Pulmonary artery endothelial cell (primary cell): ENCODE results near the gene HBQ1. TPM values are rescaled to one million over a fixed set of nuclear protein-coding genes. Genes with fewer than 3 reads are reported as not detected.
"Not testable (repeated sequence)": the region's sequence is repeated elsewhere in the genome, so short reads cannot be mapped to it uniquely, and the experiment has no call there.

Experiments
- DNase-seq: peaks from one replicate; pipeline ENCODE4 v3.0.0-alpha.2; 2011; ENCODE audit warnings: low read depth, low spot score
- total RNA-seq: library from RNA; depleted of rRNA; stranded (reverse); fragments of >200 nt; gene quantifications from 2 replicates; pipeline ENCODE4 v1.2.3, GENCODE V29; 2014

The HBQ1 gene
- total RNA-seq, 1 donor from 2014 or later, result 1.5 TPM

GRCh38 chr16:160691-161190 lies 19.5 kb upstream of the HBQ1 start:
- no peak for DNase-seq

DNA sequence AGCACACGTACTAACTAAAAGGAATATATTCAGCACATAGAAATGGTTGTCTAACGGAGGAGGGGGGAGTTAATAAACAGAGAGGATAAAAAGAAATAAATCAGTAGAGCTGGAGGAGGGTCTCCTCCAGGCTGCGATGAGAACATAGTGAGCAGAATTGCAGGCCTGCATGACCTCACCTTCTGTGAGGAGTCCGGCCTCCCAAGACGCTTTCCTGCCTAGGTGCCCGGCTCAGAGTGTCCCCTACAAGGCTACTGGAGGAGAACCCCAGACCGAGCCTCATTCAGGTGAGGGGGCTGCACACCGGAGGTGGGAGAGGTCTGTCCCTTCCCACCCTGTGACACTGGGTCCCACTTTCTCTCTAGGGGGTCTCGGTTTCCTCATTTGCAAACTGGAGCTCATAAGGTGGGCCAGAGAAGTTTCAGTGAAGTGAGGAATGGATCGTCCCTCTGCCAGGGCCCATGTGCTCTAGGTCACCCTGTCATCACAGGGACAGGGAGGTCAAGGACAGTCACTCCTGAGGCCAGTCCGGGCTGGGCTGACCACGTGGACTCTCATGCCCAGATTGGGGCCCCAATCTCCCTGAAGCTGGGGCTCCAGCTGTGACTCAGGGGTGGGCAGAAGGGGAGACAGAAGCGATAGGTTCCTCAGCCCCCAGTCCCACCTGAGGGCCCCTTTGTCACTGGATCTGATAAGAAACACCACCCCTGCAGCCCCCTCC lies 17.8 kb upstream of the HBQ1 start:
- DNase-seq, result no peak

GRCh38 chr16:163139-163538 lies 17.1 kb upstream of the HBQ1 start:
- not testable (repeated sequence) for DNase-seq

DNA sequence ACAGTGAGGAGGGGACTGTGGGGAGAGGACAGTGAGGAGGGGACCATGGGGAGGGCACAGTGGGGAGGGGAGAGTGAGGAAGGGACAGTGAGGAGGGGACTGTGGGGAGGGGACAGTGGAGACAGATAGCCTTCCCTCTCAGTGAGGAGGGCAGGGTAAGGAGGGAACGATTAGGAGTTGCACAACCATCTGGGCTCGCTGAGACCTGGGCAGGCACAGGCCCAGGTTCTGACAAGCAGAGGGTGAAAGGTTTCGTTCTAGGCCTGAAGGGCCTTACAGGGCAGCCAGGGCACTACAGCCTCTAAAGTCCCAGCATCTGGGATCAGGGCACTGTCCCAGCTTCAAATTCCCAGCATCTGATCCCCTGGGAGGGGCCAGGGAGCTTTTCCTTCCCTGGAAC lies 16.6 kb upstream of the HBQ1 start:
- DNase-seq, result not testable (repeated sequence)

DNA sequence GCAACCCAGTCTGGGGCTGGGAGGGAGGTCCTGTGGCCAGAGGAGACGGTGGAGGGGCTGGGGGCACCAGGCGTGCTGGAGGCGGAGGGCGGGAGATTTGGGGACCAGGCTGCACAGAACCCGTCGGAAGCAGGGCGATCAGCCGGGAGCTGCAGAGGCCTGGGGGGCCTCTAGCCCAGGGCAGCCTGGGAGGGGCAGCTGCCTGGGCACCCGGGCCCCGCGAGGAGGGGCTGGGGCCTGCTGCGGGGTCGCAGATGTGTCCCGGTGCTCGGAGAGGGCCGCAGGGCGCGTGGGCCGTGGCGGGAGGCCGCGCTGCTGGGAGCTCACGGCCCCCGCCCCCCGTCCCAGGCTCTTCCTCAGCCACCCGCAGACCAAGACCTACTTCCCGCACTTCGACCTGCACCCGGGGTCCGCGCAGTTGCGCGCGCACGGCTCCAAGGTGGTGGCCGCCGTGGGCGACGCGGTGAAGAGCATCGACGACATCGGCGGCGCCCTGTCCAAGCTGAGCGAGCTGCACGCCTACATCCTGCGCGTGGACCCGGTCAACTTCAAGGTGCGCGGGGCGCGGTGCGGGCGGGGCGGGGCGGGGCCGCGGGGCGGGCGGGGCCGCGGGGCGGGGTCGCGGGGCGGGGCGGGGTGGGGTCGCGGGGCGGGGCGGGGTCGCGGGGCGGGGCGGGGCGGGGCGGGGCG lies 16.0 kb upstream of the HBQ1 start:
- not testable (repeated sequence) for DNase-seq

DNA sequence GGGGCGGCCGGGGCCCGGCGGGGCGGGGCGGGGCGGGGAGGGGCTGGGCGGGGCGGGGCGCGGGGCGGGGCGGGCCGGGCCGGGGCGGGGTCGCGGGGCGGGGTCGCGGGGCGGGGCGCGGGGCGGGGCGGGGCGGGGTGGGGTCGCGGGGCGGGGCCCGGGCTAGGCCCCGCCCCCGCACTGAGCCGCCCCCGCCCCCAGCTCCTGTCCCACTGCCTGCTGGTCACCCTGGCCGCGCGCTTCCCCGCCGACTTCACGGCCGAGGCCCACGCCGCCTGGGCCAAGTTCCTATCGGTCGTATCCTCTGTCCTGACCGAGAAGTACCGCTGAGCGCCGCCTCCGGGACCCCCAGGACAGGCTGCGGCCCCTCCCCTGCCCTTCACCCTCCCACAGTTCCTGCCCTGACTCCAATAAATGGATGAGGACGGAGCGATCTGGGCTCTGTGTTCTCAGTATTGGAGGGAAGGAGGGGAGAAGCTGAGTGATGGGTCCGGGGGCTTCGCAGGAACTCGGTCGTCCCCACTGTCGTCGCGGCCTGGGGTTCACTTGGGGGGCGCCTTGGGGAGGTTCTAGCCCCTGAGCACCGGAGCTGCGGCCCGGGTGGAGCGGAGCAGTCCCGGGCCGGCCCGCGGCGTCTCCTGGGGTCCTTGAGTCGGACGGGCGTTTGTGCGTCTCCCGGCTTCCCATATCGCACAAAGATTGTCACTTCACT lies 15.3 kb upstream of the HBQ1 start:
- no peak for DNase-seq

DNA sequence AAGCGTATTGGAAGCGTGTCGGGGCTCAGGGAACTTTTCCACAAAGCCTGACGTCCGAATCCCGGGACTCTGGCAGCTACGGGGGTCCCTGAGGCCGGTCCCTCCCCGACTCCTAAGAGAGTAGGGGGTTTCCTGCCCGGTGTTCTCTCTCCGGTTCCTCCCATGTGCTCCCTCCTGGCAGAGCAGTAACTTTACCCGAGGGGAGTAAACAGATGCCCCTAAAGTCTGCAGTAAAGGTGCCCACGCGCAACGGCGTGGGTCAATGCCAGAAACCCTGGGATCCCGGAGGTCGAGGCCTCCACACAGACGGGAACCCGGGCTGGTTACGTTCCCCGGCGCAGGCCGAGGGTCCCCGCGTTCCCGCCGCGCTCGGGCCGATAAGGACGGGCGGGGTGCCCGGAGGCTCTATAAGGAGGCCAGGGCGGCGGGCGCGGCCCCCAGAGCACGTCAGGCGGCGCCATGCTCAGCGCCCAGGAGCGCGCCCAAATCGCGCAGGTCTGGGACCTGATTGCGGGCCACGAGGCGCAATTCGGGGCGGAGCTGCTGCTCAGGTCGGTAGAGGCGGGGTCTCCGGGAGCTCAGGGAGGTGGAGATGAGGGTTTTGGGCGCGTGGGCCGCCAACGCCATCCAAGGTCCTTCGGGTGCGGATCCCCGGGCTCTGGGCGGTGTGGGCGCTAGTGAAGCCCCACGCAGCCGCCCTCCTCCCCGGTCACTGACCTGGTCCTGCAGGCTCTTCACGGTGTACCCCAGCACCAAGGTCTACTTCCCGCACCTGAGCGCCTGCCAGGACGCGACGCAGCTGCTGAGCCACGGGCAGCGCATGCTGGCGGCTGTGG lies 14.5 kb upstream of the HBQ1 start, which contains the start of gene HBM:
Gene HBM, plus strand, starts transcription at position 440 of the 836 bp plus-strand sequence. Its CDS starts 20 bp downstream, at position 460.
- DNase-seq, result no peak

- DNase-seq, result no peak
Observed at GRCh38 chr16:166375-167121, 13.7 kb upstream of the HBQ1 start.

- DNase-seq, result no peak
Observed at GRCh38 chr16:167122-167690, 13.1 kb upstream of the HBQ1 start.

GRCh38 chr16:168424-168823 lies 11.8 kb upstream of the HBQ1 start:
- DNase-seq, result no peak

- no peak for DNase-seq
Observed at GRCh38 chr16:169014-169413, 11.2 kb upstream of the HBQ1 start.

- DNase-seq, result not testable (repeated sequence)
Observed at GRCh38 chr16:170088-170507, 10.2 kb upstream of the HBQ1 start.

DNA sequence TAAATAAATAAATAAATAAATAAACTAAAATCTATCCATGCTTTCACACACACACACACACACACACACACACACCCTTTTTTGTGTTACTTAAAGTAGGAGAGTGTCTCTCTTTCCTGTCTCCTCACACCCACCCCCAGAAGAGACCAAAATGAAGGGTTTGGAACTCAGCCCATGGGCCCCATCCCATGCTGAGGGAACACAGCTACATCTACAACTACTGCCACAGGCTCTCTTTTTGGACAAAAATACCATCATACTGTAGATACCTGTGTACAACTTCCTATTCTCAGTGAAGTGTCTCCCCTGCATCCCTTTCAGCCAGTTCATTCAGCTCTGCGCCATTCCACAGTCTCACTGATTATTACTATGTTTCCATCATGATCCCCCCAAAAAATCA lies 9.5 kb upstream of the HBQ1 start:
- DNase-seq, result no peak

- DNase-seq, result not testable (repeated sequence)
Observed at GRCh38 chr16:172374-172941, 7.8 kb upstream of the HBQ1 start, which contains the start of gene HBA2. TSS of gene HBA2 (plus strand) at chr16:172876. CDS start at chr16:172913, 37 bp downstream.

DNA sequence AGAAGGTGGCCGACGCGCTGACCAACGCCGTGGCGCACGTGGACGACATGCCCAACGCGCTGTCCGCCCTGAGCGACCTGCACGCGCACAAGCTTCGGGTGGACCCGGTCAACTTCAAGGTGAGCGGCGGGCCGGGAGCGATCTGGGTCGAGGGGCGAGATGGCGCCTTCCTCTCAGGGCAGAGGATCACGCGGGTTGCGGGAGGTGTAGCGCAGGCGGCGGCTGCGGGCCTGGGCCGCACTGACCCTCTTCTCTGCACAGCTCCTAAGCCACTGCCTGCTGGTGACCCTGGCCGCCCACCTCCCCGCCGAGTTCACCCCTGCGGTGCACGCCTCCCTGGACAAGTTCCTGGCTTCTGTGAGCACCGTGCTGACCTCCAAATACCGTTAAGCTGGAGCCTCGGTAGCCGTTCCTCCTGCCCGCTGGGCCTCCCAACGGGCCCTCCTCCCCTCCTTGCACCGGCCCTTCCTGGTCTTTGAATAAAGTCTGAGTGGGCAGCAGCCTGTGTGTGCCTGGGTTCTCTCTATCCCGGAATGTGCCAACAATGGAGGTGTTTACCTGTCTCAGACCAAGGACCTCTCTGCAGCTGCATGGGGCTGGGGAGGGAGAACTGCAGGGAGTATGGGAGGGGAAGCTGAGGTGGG lies 6.9 kb upstream of the HBQ1 start:
- not testable (repeated sequence) for DNase-seq

- not testable (repeated sequence) for DNase-seq
Observed at GRCh38 chr16:173928-174769, 6.1 kb upstream of the HBQ1 start.

- no peak for DNase-seq
Observed at GRCh38 chr16:175011-175949, 5.0 kb upstream of the HBQ1 start.
